Measurements from ENCODE around the gene ASB2.
A peak's percentile ranks its signal among the peaks of the same experiment; 100 is the strongest.

The ASB2 gene

DNA sequence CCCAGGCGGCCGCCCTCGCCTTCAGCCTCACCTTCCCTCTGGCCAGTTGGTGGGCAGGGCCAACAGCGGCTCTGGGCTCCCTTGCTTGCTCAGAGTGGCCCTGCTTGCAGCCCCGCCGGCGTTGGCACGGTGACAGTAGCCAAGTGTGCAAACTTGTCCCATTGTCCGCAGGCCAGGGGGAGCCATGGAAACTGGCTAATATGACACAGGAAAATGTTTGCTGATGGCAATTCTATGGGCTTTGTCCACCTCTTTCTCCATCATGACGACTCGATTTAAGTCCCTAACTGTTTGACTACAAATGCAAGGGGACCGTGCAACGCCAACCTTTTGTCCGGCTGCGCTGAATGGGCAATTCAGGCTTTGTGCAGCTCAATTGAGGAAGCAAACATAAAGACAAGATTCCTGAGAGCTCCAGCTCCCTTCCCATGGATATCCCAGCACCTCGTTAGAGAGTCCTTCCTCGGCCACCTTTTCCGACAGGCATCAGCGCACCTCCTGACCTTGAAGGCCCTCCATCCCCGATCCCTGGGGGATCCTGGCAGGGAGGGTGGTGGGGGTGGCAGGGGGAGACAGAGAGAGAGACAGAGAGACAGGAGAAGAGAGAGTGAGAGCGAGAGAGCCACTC is 50.0 kb downstream of the ASB2 start:
- DNase-seq: no peak

DNA sequence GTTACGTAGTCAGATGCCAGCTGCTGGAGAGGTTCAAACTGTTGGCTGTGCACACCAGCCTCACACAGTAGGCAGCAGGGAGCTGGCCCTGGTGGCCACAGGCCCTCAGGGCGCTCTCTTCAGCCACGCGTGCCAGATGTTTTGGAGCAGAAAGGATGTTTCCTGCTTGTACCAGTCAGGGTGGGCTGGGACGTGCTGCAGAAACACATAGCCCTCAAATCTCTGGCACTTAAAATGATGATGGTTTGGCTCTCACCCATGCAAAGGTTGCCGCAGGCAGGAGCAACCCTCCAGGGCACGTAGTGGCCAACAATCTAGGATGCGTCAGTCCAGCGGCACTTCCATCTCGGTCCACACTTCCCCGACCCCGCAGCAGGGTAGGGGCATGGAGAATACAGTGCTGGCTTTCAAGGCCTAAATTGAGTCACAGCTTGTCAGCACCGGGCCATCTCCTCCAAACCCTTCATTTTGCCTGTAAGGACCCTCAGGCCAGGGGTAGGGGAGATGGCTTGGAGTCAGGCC is 50.9 kb downstream of the ASB2 start:
- no peak for DNase-seq

DNA sequence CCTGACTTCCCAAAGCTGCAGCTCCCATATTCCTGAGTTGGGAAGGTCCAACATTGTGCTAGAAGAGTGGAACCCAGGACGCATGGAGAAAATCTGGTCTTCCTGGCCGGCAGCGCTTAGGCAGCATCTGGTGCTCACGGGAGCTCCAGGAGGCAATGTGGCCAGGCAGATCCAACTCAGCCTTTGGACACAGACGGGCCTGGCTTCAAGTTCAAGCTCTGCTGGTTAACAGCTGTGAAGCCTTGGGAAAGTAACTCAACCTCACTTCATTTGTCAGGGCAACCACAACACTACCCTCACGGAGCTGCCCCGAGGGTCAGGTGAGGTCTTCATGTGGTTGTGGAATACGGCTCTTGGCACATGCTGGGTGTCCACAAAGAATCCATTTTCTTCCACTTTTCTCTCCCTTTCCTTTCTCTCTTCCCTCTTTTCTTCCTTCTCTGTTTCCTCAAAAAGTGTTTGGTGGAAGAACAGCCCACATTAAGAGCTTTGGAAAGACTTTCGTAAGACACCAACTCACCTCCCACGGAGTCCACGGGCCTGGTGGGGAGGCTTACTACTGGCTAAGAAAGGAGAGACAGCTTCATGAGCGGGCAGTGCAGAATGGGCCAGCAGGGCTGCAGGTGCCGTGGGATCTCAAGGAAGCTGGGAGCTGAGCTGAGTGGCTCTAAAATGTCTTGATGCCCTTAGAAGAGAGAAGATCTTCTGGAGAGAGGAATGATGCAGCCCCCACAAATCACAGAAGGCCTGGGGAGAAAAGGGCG is 51.6 kb downstream of the ASB2 start:
- DNase-seq: no peak

DNA sequence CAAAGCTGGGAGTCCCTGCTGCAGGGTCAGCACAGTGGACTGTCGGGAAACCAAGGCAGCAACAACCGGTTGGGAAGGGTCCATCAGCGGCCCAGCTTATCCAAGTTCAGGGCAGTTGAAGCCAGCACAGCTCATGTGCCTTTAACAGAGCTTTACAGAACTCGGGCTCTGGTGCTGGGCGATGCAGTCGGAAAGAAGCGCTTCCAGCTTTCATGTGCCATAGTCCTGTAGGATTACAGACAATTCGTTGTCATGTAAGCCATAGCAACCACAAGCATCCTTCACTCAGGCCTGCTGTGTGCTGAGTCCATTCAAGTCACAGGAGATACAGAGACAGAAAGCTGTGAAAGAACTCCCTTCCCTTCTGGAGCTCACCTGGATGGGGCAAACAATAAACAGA is 52.7 kb downstream of the ASB2 start:
- no peak for DNase-seq

DNA sequence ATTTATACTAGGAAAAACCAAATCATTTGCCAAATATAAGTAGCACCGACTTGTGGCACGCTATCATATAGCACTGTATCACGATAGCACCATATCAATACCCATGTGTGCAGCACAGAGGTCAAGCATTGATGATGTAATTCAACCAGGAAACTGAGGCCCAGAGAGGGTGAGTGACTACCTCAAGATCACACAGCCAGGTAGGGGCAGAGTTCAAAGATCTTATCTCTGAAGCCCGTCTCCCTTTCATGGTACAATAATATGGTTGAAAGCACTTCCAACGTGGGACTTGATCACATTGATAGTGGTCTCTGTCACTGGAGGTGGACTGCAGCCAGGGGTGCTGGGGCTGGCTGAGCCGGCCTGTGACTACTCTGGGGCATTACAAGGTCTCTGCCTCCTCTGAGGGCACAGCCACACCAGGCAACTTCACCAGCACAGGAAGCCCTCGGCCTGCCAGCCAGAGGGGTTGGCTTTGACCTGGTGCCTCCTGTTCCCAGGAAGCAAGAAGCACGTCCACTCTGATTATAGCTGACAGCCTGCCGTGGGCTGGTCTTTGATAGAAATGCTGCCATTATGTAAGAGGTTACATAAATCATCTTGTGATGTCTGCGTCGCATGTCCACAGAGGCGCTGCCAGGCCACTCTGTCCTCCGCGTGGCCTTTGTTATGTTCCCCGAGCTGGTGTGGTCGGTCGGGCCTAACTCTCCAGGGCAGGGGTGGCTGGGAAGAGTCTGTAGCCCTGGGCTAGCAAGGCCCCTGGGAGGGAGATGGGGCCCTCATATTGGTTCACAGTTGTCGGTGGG is 55.2 kb downstream of the ASB2 start:
- no peak for DNase-seq

DNA sequence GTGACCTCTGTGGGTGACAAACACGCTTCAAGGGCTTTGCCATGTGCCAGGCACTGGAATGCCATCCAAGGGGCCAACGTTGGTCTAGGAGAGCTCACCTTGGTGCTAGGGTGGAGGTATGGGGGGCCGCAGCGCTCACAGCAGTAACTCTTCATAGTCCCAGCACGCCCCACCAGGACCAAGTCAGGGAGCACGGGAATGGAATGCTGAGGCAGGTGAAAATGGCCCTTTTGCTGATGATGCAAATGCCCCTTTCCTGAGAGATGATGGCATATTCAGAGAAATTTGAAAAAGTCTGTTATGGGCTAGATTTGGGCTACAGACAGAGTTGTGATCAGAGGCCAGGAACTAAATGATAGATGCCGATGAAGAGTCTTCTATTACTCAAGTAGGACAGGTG is 59.2 kb downstream of the ASB2 start:
- DNase-seq: no peak

DNA sequence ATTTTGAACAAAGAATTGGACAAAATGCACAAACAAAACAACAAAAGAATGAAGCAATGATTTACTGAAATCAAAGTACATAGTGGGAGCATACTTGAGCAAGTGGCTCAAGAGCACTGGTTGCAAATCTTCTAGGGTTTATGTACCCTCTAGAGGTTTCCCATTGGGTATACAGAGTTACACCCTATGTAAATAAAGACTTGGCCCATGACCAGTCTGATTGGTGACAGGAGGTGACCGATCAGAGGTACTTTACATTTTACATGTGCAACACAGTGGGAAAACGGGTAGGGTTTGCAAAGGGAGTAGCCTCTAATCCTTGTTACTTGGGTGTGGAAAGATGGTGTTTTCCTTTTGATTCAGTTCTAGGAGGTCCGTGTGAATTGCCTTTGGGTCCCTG is 59.9 kb downstream of the ASB2 start:
- no peak for DNase-seq

DNA sequence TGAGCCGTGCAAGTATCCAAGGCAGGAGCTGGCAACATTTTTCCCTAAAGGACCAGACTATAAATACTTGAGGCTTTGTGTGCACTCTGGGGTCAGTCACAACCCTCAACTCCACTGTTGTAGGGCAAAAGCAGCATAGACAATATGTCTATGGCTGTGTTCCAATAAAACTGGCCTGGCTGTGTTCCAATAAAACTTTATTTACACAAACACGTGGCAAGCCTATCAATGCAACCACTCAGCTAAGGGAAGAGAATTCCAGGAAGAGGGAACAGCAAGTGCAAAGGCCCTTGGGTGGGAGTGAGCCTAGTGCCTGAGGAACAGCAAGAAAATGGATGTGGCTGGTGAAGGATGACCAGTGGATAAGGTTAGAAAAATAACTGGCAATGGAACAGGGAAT is 60.6 kb downstream of the ASB2 start:
- DNase-seq: no peak

DNA sequence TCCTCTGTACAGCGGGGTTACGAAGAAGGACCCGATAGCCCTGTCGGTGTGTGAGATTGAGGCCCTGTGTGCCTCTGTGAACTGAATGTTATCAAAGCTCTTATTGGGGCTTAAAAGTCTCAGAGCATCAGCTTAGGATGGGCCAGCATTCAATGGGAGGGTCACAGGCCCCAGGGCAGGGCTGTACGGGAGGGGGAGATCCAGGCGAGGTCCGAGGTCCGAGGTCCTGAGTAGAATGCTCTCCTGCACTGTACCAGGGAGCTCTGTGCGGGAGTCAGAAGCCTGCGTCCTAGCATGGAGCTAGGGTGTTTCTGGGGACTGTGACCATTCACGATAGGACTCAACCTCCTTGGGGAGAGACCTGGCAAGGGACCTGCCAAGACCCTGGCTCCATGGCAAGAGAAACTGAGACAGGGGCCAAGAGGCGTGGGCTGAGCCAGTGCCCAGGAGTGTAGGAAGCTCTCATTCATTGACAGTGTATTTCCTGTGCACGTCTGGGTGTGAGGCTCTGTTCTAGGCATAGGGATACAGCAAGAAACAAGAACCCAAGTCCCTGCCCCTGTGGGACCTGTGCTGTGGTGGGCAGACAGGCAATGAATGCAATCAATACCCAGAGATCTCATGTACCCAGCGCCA is 61.2 kb downstream of the ASB2 start:
- no peak for DNase-seq

DNA sequence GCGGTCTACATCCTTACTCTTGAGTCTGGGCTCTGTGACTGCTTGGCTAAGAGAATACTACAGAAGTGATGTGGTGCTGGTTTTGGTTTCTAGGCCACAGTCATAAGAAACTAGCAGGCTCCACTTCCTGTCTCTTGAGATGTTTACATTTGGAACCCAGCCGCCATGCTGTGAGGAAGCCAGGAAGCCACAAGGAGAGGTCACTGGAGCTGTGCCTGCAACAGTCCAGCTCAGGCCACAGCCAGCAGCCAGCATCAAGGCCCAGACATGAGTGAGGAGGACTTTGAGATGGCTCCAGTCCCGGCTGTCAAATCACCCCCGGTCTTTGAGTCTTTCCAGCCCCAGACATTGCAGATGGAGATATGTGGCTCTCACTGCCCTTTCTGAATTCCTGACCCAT is 62.1 kb downstream of the ASB2 start:
- DNase-seq: no peak

DNA sequence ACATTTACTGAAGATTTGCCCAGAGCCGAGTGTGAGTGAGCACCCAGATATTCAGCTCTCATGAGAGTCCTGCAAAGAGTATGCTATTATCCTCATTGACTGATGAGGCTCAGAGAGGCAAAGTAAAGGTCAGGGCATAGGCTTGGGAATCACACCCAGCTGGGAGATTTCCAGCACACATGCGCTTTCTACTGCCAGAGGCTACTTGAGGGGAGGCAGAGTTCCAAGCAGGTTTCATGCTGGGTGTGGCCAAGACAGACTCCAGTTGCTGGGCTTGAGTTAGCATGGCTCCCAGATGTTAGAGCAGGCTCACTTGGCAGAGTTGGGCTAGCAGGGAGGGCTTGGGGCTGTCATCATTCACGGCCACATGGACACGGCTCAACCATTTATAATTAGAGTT is 63.6 kb downstream of the ASB2 start:
- no peak for DNase-seq

DNA sequence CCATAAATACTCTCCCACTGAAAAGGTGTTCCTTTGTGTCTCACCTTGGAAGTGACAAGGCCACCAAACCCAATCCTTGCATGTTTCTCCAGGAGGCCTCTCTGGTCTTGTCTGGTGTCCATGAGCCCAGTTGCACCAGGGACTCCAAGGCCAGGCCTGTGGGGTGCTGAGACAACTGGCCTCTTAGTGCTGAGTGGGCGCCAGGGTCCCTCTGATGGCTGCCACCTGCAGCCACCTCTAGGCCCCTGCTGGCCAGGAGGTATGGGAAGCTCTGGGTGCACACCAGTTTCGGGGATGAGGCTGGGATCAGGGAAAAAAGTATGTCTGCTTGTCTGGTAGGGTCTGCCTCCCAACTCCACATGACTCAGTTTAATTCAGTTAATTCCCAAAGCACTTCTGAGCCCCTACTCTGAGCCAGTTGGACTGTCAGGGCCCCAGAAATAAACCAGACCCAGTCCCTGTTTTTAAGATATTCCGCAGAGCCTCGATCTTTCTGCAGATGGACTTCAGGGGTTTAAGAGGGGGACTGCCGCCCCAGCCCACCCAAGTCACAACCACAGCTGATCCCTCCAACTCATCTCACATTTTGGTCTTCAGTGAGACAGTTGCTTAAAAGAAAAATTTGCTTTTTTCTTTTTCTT is 64.3 kb downstream of the ASB2 start:
- no peak for DNase-seq

DNA sequence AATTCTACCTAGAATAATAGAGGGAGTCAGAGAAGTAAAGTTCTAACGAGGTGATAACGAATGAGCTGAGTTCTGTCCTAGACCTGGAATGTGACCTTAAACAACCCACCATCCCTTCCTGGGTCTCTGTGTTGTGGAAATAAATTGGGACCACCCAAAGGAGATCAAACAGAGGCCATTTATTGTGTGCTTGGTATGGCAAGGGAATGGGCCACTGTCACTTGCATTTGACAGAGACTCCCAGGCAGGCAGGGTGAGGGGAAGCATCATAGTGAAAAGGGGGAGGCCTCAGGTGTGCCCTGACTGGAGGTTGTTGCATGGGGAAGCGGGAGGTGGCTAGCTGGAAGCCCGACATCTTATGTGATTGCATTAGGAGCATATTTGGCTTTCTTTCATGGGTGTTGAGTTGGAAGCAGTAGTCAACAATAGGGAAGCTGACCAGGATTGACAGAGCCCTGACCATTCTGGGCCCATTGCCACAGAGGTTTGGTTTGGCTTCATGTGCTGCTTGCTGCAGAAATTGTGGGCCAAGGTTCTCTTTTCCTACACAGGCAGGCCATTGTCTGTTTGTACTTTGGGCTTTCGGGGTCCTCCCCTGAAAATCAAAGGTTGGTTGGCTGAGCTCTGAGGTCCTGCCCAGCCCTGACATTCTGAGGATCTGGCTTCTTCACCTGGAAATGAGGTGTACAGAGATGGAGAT is 66.8 kb downstream of the ASB2 start:
- no peak for DNase-seq

DNA sequence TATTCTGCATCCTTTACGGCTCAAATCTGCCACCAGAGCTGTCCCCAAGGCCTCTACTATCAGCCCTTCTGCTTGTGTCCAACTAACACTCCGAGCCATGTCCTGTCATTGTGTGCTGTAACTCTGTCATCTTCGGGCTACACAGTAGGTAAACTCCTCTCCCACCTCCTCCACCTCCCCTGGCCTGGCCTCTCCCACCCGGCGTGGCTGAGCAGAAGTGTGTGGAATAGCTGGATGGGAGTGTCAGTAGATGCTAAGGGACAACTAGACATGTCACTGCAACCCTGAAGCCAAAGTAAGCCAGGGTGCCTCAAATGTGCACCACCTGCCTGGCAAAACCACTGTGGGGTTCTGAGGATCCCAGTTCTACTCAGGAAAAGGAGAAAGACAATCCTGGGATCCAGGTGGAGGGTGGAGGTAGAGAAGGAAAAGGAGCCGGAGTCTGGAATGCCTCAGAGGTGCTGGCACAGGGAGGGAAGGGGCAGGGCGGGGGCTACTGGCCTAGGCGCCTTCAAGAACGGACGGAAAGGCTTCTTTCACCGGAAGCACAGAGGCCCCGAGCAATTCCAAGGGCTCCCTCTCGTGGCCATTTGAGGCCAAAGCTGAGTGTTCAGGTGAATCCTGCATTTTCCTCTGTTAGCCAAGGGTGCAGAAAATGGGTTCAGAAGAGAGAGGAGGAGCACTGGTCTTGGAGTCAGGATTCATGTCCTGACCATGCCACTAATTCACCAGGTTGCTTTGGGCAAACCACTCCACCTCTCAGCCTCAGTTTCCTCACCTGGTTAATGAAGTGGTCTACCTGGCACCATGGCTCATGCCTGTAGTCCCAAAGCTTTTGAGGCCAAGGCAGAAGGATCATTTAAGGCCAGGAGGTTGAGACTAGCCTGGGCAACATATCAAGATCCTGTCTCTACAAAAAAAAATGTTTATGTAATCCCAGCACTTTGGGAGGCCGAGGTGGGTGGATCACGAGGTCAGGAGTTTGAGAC is 69.7 kb downstream of the ASB2 start:
- peak; percentile 49 for DNase-seq

DNA sequence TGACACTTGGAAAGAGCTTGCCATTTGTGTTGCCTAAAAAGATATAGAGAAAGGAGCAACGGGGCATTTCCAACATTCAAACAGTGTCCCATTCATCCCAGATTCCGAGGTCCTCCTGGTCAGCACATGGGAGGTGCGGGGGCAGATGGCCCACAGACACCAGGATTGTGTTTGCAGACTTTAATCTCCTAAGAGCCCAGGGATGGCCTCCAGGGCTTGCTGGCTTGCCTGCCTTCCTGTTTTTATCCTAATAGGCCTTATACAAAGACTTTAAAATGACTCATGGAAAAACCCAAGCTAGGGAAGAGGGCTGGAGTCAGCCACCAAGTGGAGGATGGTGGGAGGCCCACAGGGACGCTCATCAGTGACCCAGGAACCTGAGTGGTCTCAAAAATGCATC is 70.7 kb downstream of the ASB2 start:
- DNase-seq: no peak

DNA sequence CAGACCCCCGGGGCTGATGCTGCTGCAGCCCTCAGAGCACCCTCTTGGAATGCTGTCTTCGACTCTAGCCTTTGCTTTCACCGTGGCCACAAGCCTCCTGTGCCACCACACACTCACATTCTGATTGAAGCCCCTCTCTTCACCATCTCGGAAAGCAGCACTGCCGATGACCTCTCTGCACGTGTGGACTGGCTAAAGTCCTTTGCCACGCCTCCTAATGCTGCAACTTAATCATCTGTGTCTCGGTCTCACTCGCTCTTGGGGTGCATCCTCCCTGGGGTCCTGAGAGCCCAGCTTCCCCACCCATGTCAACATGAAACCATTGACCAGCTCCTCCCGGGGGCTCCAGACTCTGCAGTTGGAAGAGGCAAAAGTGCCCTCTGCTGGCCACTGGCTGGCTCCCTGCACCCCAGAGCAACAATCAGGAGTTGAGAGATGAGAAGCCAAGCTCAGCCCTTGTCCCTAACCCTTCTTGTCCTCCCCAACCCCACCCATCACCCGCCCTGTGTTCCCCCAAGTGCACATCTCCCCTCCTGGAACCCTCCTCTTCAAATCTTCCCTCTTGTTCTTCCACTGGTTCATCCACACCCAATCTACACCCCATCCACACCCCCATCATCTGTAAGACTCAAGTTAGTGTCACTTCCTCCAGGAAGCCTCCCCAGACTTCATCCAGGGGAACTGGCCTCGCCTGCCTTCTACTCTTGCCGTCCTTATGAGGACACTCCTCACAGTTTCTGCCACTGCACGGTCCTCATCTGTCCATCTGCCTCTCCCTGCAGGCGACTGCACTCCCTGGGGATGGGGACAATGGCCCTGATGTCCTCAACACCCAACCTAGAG is 72.8 kb downstream of the ASB2 start:
- DNase-seq: no peak

DNA sequence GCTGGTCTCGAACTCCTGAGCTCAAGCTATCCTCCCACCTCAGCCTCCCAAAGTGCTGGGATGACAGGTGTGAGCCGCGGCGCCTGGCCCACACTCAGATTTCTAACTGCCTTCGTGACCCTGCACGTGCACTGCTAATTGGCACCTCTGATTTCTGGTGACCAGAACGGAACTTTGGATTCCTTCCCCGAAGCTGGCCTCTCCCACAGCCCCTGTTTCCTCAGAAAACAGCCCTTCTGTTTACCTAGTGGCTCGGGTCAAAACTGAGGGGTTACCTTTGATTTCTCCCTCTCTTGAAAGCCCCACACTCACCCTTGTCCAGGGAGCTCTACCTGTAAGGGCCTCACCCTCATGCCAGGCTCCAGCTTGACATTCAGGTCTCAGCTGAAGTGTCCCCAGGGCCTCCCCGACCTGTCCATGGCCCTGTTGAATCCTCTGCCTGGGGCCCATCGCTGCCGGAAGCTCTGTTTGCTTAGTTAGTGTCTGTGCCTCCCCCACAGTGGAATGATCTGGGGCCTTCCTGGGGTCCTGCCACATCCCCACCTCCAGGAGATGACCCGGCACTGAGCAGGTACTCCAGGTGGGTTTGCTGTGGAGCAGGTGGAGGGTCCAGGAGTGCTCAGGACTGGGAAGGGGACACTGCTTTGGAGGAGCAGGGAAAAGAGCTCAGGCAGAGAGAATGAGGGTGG is 73.6 kb downstream of the ASB2 start:
- no peak for DNase-seq

DNA sequence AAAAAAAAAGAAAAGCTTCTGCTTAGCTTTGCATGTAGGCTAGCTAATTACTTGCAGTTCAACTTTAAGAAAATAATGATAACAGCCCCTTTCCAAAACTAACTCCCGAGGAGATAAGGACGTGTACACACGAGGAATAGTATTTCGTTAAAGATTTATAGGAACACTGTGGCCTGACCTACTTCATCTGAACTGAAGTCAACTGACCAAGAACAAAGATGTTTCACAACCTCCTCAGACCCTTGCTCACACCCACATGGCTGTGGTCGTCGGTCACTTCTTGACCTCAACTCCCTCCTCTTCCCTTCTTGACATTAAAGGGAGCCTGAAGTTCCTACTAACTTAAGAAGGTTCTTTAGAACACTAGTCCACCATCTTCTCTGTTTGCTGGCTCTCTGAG is 74.6 kb downstream of the ASB2 start:
- no peak for DNase-seq

DNA sequence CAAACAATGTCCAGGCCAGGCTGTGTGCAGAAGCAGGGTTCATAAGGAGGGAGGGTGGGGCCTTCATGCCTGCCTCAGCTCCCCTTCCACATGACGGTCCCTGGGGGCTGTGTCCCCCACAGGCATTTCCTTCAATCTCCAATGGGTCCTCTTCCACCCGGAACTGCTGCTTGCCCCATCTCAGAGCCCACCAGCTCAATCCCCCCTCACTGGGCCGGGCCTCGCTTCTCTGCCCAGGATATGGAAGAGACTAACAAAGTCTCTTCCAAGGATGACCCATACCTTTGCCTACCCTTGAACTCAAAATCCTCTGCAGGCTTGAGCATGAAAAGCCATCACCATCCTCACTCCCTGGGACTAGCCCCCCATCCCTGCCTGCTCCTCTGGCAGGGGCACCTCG is 77.6 kb downstream of the ASB2 start:
- DNase-seq: no peak

Measured in CD4-positive, alpha-beta T cell treated with Interleukin-4 for 4 hours (primary cell).